Measurements from ENCODE around the gene RASGRF1. TPM values are rescaled to one million over a fixed set of nuclear protein-coding genes. Genes with fewer than 3 reads are reported as not detected.

Gene RASGRF1
- total RNA-seq, 1 donor = under 0.01 TPM

DNA sequence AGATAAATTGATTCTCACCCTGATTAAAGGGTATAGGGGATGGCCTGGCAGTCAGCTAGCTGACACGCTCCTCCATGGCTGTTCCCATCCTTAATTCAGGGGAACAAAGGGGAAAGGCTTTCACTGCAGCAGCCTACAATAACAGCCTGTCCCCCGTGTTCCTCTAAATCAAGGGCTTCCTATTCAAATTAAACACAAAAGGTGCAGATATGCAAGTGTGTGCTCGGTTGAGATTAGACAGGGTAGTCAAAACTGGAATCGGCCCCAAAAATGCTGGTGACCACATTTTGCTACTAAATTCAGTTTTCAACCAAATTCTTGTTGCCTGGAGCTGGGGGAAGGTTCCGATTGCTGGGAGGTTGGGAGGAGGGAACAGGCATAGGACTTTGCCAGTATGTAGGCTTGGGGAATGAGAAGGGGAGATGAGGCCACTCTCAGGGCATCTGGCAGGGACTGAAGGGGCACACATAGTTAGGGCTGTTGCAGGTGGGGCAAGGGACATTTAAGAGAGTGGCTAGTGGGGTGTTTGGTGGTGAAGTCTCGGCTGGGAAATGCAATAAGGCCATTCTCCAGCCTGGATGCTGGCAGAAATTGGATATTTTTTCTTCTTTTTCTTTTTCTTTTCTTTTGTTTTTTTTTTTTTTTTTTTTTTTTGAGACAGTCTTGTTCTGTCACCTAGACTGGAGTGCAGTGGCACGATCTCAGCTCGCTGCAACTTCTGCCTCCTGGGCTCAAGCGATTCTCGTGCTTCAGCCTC, 112.8 kb downstream of the RASGRF1 start:
- H3K79me2 ChIP-seq (ENCODE audit: insufficient read depth, low read length) = no peaks in the 10 kb centered on the region
- no peaks in the 10 kb centered on the region for H3K4me1 ChIP-seq (ENCODE audit: insufficient read depth, low read length)
- no peak overlapping the region for H3K4me3 ChIP-seq (ENCODE audit: insufficient read depth, low read length)
- DNase-seq (ENCODE audit: insufficient read length, low spot score, missing footprints) = no peak
- H3K27ac ChIP-seq (ENCODE audit: low read depth, low read length) = no peak overlapping the region
- no peaks in the 10 kb centered on the region for H3K27me3 ChIP-seq (ENCODE audit: insufficient read depth, low read length)
- H3K36me3 ChIP-seq (ENCODE audit: insufficient read depth, low read length) = no peaks in the 10 kb centered on the region
- TF ChIP-seq, protein P1, sequence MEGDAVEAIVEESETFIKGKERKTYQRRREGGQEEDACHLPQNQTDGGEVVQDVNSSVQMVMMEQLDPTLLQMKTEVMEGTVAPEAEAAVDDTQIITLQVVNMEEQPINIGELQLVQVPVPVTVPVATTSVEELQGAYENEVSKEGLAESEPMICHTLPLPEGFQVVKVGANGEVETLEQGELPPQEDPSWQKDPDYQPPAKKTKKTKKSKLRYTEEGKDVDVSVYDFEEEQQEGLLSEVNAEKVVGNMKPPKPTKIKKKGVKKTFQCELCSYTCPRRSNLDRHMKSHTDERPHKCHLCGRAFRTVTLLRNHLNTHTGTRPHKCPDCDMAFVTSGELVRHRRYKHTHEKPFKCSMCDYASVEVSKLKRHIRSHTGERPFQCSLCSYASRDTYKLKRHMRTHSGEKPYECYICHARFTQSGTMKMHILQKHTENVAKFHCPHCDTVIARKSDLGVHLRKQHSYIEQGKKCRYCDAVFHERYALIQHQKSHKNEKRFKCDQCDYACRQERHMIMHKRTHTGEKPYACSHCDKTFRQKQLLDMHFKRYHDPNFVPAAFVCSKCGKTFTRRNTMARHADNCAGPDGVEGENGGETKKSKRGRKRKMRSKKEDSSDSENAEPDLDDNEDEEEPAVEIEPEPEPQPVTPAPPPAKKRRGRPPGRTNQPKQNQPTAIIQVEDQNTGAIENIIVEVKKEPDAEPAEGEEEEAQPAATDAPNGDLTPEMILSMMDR (IDR thresholded peaks at IDR 0.05; ENCODE audit: extremely low read depth, low read depth, low read length) = no peak
- H3K9me3 ChIP-seq (ENCODE audit: low read depth, low read length) = no peaks in the 10 kb centered on the region
- H4K20me1 ChIP-seq (ENCODE audit: insufficient read depth, low read length) = no peaks in the 10 kb centered on the region
- no peak overlapping the region for H3K4me2 ChIP-seq (ENCODE audit: insufficient read depth, low read length)
- no peak overlapping the region for H2AFZ ChIP-seq (ENCODE audit: low read length)

DNA sequence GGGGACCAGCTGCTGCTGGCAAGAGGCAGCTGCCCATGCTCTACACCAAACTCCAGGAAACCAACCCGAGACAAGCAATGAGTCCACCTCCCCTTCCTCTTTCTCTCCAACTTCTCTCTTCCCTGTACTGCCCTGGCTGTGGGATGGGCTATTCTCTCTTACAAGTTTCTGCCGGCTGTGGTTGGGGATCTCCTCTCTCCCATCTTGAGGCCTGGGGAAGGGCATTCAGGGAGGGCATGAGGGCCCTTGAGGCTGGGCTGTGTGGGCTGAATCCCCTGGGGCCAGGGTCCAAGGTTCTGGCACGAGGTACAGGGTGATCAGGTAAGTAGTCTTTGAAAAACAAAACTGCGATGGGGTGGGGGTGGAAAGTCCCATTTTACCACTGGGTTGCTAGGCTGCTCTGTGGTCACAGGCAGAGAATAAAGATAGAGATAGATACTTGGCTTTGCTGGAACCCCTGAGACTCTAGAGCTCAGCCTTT, 113.4 kb downstream of the RASGRF1 start:
- H3K4me2 ChIP-seq (ENCODE audit: insufficient read depth, low read length) = no peak overlapping the region
- TF ChIP-seq, protein P1 (IDR thresholded peaks at IDR 0.05; ENCODE audit: extremely low read depth, low read depth, low read length) = no peak
- no peak overlapping the region for H3K4me3 ChIP-seq (ENCODE audit: insufficient read depth, low read length)
- DNase-seq (ENCODE audit: insufficient read length, low spot score, missing footprints) = no peak
- H3K4me1 ChIP-seq (ENCODE audit: insufficient read depth, low read length) = no peaks in the 10 kb centered on the region
- H3K27ac ChIP-seq (ENCODE audit: low read depth, low read length) = no peak overlapping the region
- H3K79me2 ChIP-seq (ENCODE audit: insufficient read depth, low read length) = no peaks in the 10 kb centered on the region
- H3K9me3 ChIP-seq (ENCODE audit: low read depth, low read length) = no peaks in the 10 kb centered on the region
- no peaks in the 10 kb centered on the region for H3K36me3 ChIP-seq (ENCODE audit: insufficient read depth, low read length)
- no peak overlapping the region for H2AFZ ChIP-seq (ENCODE audit: low read length)
- no peaks in the 10 kb centered on the region for H4K20me1 ChIP-seq (ENCODE audit: insufficient read depth, low read length)
- no peaks in the 10 kb centered on the region for H3K27me3 ChIP-seq (ENCODE audit: insufficient read depth, low read length)

DNA sequence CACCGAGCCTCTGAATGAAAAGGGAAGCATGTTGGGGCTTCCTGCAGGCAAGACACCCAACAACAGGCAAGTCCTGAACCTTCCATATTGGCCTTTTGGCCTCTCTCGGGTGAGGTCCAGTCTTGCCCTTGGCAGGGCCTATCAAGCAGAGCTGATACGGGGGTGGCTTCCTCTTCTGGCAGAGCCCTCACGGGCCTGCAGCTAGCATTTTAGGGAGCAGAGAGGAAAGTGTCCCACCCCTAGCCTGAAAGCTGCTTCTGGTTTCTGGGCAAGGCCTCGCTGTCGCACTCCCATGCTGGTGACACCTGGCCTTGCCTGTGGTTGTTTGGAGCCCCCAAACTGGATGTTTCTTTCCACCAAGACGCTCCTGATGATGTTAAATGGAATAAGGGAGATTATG, 113.9 kb downstream of the RASGRF1 start:
- no peak overlapping the region for H3K27ac ChIP-seq (ENCODE audit: low read depth, low read length)
- H3K4me3 ChIP-seq (ENCODE audit: insufficient read depth, low read length) = no peak overlapping the region
- H3K4me1 ChIP-seq (ENCODE audit: insufficient read depth, low read length) = no peaks in the 10 kb centered on the region
- H2AFZ ChIP-seq (ENCODE audit: low read length) = no peak overlapping the region
- no peaks in the 10 kb centered on the region for H3K36me3 ChIP-seq (ENCODE audit: insufficient read depth, low read length)
- no peaks in the 10 kb centered on the region for H3K79me2 ChIP-seq (ENCODE audit: insufficient read depth, low read length)
- TF ChIP-seq, protein P1 (IDR thresholded peaks at IDR 0.05; ENCODE audit: extremely low read depth, low read depth, low read length) = no peak
- H3K4me2 ChIP-seq (ENCODE audit: insufficient read depth, low read length) = no peak overlapping the region
- H3K27me3 ChIP-seq (ENCODE audit: insufficient read depth, low read length) = no peaks in the 10 kb centered on the region
- DNase-seq (ENCODE audit: insufficient read length, low spot score, missing footprints) = no peak
- H4K20me1 ChIP-seq (ENCODE audit: insufficient read depth, low read length) = no peaks in the 10 kb centered on the region
- H3K9me3 ChIP-seq (ENCODE audit: low read depth, low read length) = no peaks in the 10 kb centered on the region

DNA sequence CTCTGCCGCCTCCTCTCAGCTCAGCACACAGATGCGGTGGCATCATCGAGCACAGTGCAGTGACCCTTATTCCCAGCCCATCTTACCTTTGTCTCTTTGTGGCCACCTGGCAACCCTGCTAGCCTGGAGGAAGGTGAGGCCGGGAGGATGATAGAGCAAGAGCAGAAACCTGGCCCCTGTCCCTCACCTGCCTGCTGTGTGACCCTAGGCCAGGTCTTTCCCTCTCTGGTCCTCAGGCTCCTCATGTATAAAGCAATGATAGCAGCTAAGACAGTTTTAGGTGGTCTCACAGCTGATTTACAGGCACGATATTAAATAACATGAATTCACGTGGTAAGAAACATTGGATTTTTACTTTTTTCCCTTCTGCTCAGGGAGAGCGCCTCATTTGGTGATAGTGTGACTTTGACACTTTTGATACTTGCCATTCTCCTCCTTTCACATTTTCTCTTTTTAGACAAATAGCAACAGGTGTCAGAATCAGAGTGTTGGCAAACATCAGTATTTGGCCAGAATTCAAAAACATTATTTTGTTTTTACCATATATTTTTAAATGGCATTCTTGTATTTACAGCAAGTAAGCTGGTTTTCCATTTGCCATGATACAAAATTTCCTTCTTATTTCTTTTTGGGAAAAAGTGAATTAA, 116.2 kb downstream of the RASGRF1 start:
- DNase-seq (ENCODE audit: insufficient read length, low spot score, missing footprints) = no peak
- H3K9me3 ChIP-seq (ENCODE audit: low read depth, low read length) = no peaks in the 10 kb centered on the region
- TF ChIP-seq, protein P1 (IDR thresholded peaks at IDR 0.05; ENCODE audit: extremely low read depth, low read depth, low read length) = no peak

More for the DNA sequence above, 116.2 kb downstream of the RASGRF1 start:
- Histone ChIP-seq H2AFZ (ENCODE audit: low read length) (no peak overlapping the region), H3K27me3 (ENCODE audit: insufficient read depth, low read length) (no peaks in the 10 kb centered on the region), H3K4me1 (ENCODE audit: insufficient read depth, low read length) (no peaks in the 10 kb centered on the region), H3K79me2 (ENCODE audit: insufficient read depth, low read length) (no peaks in the 10 kb centered on the region), H3K4me3 (ENCODE audit: insufficient read depth, low read length) (no peak overlapping the region), H3K27ac (ENCODE audit: low read depth, low read length) (no peak overlapping the region), H4K20me1 (ENCODE audit: insufficient read depth, low read length) (no peaks in the 10 kb centered on the region), H3K4me2 (ENCODE audit: insufficient read depth, low read length) (no peak overlapping the region), H3K36me3 (ENCODE audit: insufficient read depth, low read length) (no peaks in the 10 kb centered on the region)

Data from osteoblast (primary cell).